ENCODE measurements around the gene CPA5.
A peak's percentile ranks its signal among the peaks of the same experiment; 100 is the strongest.

CPA5 gene

DNA sequence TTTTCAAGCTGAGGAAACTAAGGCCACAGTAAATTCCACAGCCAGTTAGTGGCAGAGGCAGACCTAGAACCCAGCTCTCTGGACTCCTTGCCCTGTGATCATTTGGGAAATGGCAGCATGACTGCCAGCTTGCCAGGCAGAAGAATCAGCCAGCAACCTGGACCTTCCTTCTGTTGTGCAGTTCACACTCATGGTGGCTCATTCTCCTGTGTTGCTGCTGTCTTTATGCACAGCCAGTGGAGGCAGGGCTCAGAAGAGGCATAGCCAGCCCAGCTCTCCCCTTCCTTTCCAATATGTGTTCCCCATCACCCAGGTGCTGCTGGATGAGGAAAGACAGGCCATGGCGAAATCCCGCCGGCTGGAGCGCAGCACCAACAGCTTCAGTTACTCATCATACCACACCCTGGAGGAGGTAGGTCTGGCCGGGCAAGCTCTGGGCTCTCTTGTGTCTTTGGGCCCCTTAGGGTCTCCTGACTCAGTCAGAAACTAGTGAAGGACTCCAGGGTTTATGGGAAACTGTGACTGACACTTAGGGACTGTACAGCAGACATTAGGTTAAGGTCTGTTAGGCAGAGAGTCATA is 14.8 kb downstream of the CPA5 start:
- no peak for DNase-seq (ENCODE audit: extremely low read depth, low read depth)
- H3K4me3 ChIP-seq (replicated peaks; ENCODE audit: low read depth, low read length): no peak overlapping the region
- TF ChIP-seq CTCF (IDR thresholded peaks at IDR 0.05; ENCODE audit: low read depth, low read length, missing control alignments): no peak

GRCh38 chr7:130360518-130360917 is 15.9 kb downstream of the CPA5 start:
- H3K4me3 ChIP-seq (replicated peaks; ENCODE audit: low read depth, low read length): no peak overlapping the region
- TF ChIP-seq CTCF (IDR thresholded peaks at IDR 0.05; ENCODE audit: low read depth, low read length, missing control alignments): no peak
- DNase-seq (ENCODE audit: extremely low read depth, low read depth): no peak

- TF ChIP-seq CTCF (IDR thresholded peaks at IDR 0.05; ENCODE audit: low read depth, low read length, missing control alignments): no peak
- no peak overlapping the region for H3K4me3 ChIP-seq (replicated peaks; ENCODE audit: low read depth, low read length)
Observed at GRCh38 chr7:130361681-130362080, 17.1 kb downstream of the CPA5 start.

GRCh38 chr7:130362251-130362816 is 17.7 kb downstream of the CPA5 start:
- H3K4me3 ChIP-seq (replicated peaks; ENCODE audit: low read depth, low read length): no peak overlapping the region
- TF ChIP-seq CTCF (IDR thresholded peaks at IDR 0.05; ENCODE audit: low read depth, low read length, missing control alignments): no peak
- no peak for DNase-seq (ENCODE audit: extremely low read depth, low read depth)

More at GRCh38 chr7:130361681-130362080, 17.1 kb downstream of the CPA5 start:
- DNase-seq (ENCODE audit: extremely low read depth, low read depth): no peak

GRCh38 chr7:130363026-130363847 is 18.6 kb downstream of the CPA5 start:
- peak; percentile 81 for DNase-seq (ENCODE audit: extremely low read depth, low read depth)
- TF ChIP-seq CTCF (IDR thresholded peaks at IDR 0.05; ENCODE audit: low read depth, low read length, missing control alignments): no peak

GRCh38 chr7:130364451-130364850 is 19.8 kb downstream of the CPA5 start:
- TF ChIP-seq CTCF (IDR thresholded peaks at IDR 0.05; ENCODE audit: low read depth, low read length, missing control alignments): no peak
- DNase-seq (ENCODE audit: extremely low read depth, low read depth): no peak
- no peak overlapping the region for H3K4me3 ChIP-seq (replicated peaks; ENCODE audit: low read depth, low read length)

More at GRCh38 chr7:130363026-130363847, 18.6 kb downstream of the CPA5 start:
- H3K4me3 ChIP-seq (replicated peaks; ENCODE audit: low read depth, low read length): no peak overlapping the region
